Osteoblast (primary cell): ENCODE data around the gene ISY1. TPM values are rescaled to one million over a fixed set of nuclear protein-coding genes. Genes with fewer than 3 reads are reported as not detected.
A peak's percentile ranks its signal among the peaks of the same experiment; 100 is the strongest.
"Not testable (repeated sequence)": the region's sequence is repeated elsewhere in the genome, so short reads cannot be mapped to it uniquely, and the experiment has no call there.

ENCODE experiments used
- DNase-seq: peaks from one replicate; pipeline ENCODE4 v3.0.0; 2011; ENCODE audit warnings: low spot score, mixed read lengths; ENCODE audit not compliant: insufficient read length; ENCODE audit errors: missing footprints
- H2AFZ ChIP-seq: 2 replicates; pipeline ENCODE4 v1.6.0; 2011; ENCODE audit warnings: mild to moderate bottlenecking, low read length
- H3K27ac ChIP-seq: 2 replicates; pipeline ENCODE4 v1.5.1; 2011; ENCODE audit warnings: mild to moderate bottlenecking, low read depth, low read length, moderate library complexity
- H3K27me3 ChIP-seq: 2 replicates; pipeline ENCODE4 v1.6.0; 2012; ENCODE audit warnings: mild to moderate bottlenecking, control low read depth, inconsistent platforms, low read length, moderate library complexity; ENCODE audit not compliant: insufficient read depth
- H3K36me3 ChIP-seq: 2 replicates; pipeline ENCODE4 v1.5.1; 2011; ENCODE audit warnings: mild to moderate bottlenecking, low read length, control low read depth, moderate library complexity; ENCODE audit not compliant: insufficient read depth
- H3K4me1 ChIP-seq: 2 replicates; pipeline ENCODE4 v1.5.1; 2011; ENCODE audit warnings: mild to moderate bottlenecking, low read length, control low read depth, moderate library complexity; ENCODE audit not compliant: insufficient read depth
- H3K4me2 ChIP-seq: 2 replicates; pipeline ENCODE4 v1.6.0; 2011; ENCODE audit warnings: mild to moderate bottlenecking, low read length; ENCODE audit not compliant: insufficient read depth
- H3K4me3 ChIP-seq: fragments of 200-600 bp; sonication (generic); 3 replicates; pipeline ENCODE4 v1.5.1; 2012; ENCODE audit warnings: mild to moderate bottlenecking, low read length, inconsistent platforms; ENCODE audit not compliant: insufficient read depth
- H3K79me2 ChIP-seq: 2 replicates; pipeline ENCODE4 v1.6.0; 2012; ENCODE audit warnings: mild to moderate bottlenecking, low read length, control low read depth, inconsistent platforms; ENCODE audit not compliant: insufficient read depth
- H3K9me3 ChIP-seq: 2 replicates; pipeline ENCODE4 v1.5.1; 2011; ENCODE audit warnings: low read depth, low read length, control low read depth
- H4K20me1 ChIP-seq: 2 replicates; pipeline ENCODE4 v1.6.0; 2012; ENCODE audit warnings: mild to moderate bottlenecking, low read length, control low read depth; ENCODE audit not compliant: insufficient read depth
- CTCF ChIP-seq: IDR thresholded peaks from 2 replicates; pipeline ENCODE4 v1.5.1; 2011; ENCODE audit warnings: mild to moderate bottlenecking, low read depth, low read length, moderate library complexity; ENCODE audit errors: extremely low read depth
- total RNA-seq: library from RNA; depleted of rRNA; stranded (reverse); fragments of >200 nt; gene quantifications from 2 replicates; pipeline ENCODE4 v1.2.3, GENCODE V29; 2012

Gene ISY1
- total RNA-seq, 1 donor = 29.0 TPM

- Histone ChIP-seq H3K79me2 (peaks cover 68% of the 10 kb centered on the region), H3K4me3 (no peak overlapping the region), H2AFZ (no peak overlapping the region), H3K4me1 (no peaks in the 10 kb centered on the region), H3K27ac (no peak overlapping the region), H3K4me2 (no peak overlapping the region), H4K20me1 (peaks cover 56% of the 10 kb centered on the region), H3K27me3 (no peaks in the 10 kb centered on the region), H3K36me3 (no peaks in the 10 kb centered on the region), H3K9me3 (no peaks in the 10 kb centered on the region)
- no peak for TF ChIP-seq CTCF
- no peak for DNase-seq
These were observed 60.6 kb downstream of the ISY1 start for GRCh38 chr3:129100274-129100673.

GRCh38 chr3:129095285-129095684 is 65.6 kb downstream of the ISY1 start:
- Histone ChIP-seq H3K4me1 (no peaks in the 10 kb centered on the region), H2AFZ (no peak overlapping the region), H3K4me2 (no peak overlapping the region), H3K4me3 (no peak overlapping the region), H3K36me3 (peaks cover 9% of the 10 kb centered on the region), H4K20me1 (peaks cover 24% of the 10 kb centered on the region), H3K27ac (no peak overlapping the region), H3K9me3 (no peaks in the 10 kb centered on the region), H3K79me2 (peaks cover 29% of the 10 kb centered on the region), H3K27me3 (no peaks in the 10 kb centered on the region)
- no peak for DNase-seq
- TF ChIP-seq CTCF = no peak

GRCh38 chr3:129088312-129088711 is 72.6 kb downstream of the ISY1 start:
- not testable (repeated sequence) for DNase-seq, H3K36me3 ChIP-seq, H3K79me2 ChIP-seq, H3K9me3 ChIP-seq, H3K27ac ChIP-seq, H3K4me2 ChIP-seq, H3K27me3 ChIP-seq, H3K4me1 ChIP-seq, H4K20me1 ChIP-seq, H2AFZ ChIP-seq, H3K4me3 ChIP-seq

- not testable (repeated sequence) for DNase-seq, H4K20me1 ChIP-seq
These were observed 73.0 kb downstream of the ISY1 start for GRCh38 chr3:129087904-129088303.

GRCh38 chr3:129087138-129087702 is 73.6 kb downstream of the ISY1 start:
- Histone ChIP-seq H2AFZ (no peak overlapping the region), H3K79me2 (no peaks in the 10 kb centered on the region), H3K27ac (no peak overlapping the region), H3K36me3 (peaks cover 7% of the 10 kb centered on the region), H4K20me1 (no peaks in the 10 kb centered on the region), H3K4me2 (no peak overlapping the region), H3K4me3 (no peak overlapping the region), H3K9me3 (no peaks in the 10 kb centered on the region), H3K27me3 (no peaks in the 10 kb centered on the region), H3K4me1 (peaks cover 3% of the 10 kb centered on the region)
- peak; percentile 93 for DNase-seq
- no peak for TF ChIP-seq CTCF

More at GRCh38 chr3:129087904-129088303, 73.0 kb downstream of the ISY1 start:
- not testable (repeated sequence) for H3K9me3 ChIP-seq, H3K4me3 ChIP-seq, H3K4me2 ChIP-seq, H3K36me3 ChIP-seq, H3K79me2 ChIP-seq, H3K27me3 ChIP-seq, H3K4me1 ChIP-seq, H2AFZ ChIP-seq, H3K27ac ChIP-seq
